Measurements from ENCODE around the gene PDLIM5.
"Not testable (repeated sequence)": the region's sequence is repeated elsewhere in the genome, so short reads cannot be mapped to it uniquely, and the experiment has no call there.

Gene PDLIM5

GRCh38 chr4:94653095-94653649 is 201.4 kb downstream of the PDLIM5 start:
- in situ Hi-C loops (cut with HindIII; ENCODE audit: low pct_ligation_motif_present, low sequenced_read_pairs), result no loop called here
- no peak for DNase-seq
- TF ChIP-seq CTCF (IDR thresholded peaks at IDR 0.05; ENCODE audit: low read depth, low read length, missing control alignments), result no peak
- H3K27ac ChIP-seq, result no peak overlapping the region
- H3K4me3 ChIP-seq (ENCODE audit: low read depth, low read length), result no peak overlapping the region
- H3K36me3 ChIP-seq (replicated peaks), result peaks cover 31% of the 10 kb centered on the region
- H3K27me3 ChIP-seq (replicated peaks), result no peaks in the 10 kb centered on the region

GRCh38 chr4:94653984-94654609 is 202.4 kb downstream of the PDLIM5 start:
- no peak for DNase-seq
- in situ Hi-C loops (cut with HindIII; ENCODE audit: low pct_ligation_motif_present, low sequenced_read_pairs), result no loop called here
- H3K36me3 ChIP-seq (replicated peaks), result peaks cover 35% of the 10 kb centered on the region
- TF ChIP-seq CTCF (IDR thresholded peaks at IDR 0.05; ENCODE audit: low read depth, low read length, missing control alignments), result no peak
- H3K27ac ChIP-seq, result no peak overlapping the region
- H3K27me3 ChIP-seq (replicated peaks), result no peaks in the 10 kb centered on the region
- no peak overlapping the region for H3K4me3 ChIP-seq (ENCODE audit: low read depth, low read length)

GRCh38 chr4:94654714-94655113 is 203.0 kb downstream of the PDLIM5 start:
- Histone ChIP-seq H3K36me3 (replicated peaks) (peaks cover 41% of the 10 kb centered on the region), H3K27me3 (replicated peaks) (no peaks in the 10 kb centered on the region), H3K4me3 (ENCODE audit: low read depth, low read length) (no peak overlapping the region), H3K27ac (no peak overlapping the region)
- DNase-seq, result no peak
- no peak for TF ChIP-seq CTCF (IDR thresholded peaks at IDR 0.05; ENCODE audit: low read depth, low read length, missing control alignments)
- in situ Hi-C loops (cut with HindIII; ENCODE audit: low pct_ligation_motif_present, low sequenced_read_pairs), result no loop called here

GRCh38 chr4:94660614-94661013 is 208.9 kb downstream of the PDLIM5 start:
- H3K36me3 ChIP-seq (replicated peaks), result peaks cover 63% of the 10 kb centered on the region
- H3K4me3 ChIP-seq (ENCODE audit: low read depth, low read length), result no peak overlapping the region
- in situ Hi-C loops (cut with HindIII; ENCODE audit: low pct_ligation_motif_present, low sequenced_read_pairs), result no loop called here
- no peak overlapping the region for H3K27ac ChIP-seq
- no peak for DNase-seq
- no peaks in the 10 kb centered on the region for H3K27me3 ChIP-seq (replicated peaks)
- TF ChIP-seq CTCF (IDR thresholded peaks at IDR 0.05; ENCODE audit: low read depth, low read length, missing control alignments), result no peak

- DNase-seq; H3K4me3 ChIP-seq (ENCODE audit: low read depth, low read length); in situ Hi-C loops (cut with HindIII; ENCODE audit: low pct_ligation_motif_present, low sequenced_read_pairs); H3K27me3 ChIP-seq (replicated peaks); H3K27ac ChIP-seq: not testable (repeated sequence)
- peaks cover 36% of the 10 kb centered on the region for H3K36me3 ChIP-seq (replicated peaks)
Measured at GRCh38 chr4:94665021-94665420, 213.3 kb downstream of the PDLIM5 start.

- no peak overlapping the region for H3K4me3 ChIP-seq (ENCODE audit: low read depth, low read length)
- no peak overlapping the region for H3K27ac ChIP-seq
- H3K36me3 ChIP-seq (replicated peaks), result peaks cover 31% of the 10 kb centered on the region
- in situ Hi-C loops (cut with HindIII; ENCODE audit: low pct_ligation_motif_present, low sequenced_read_pairs), result no loop called here
- no peak for DNase-seq
- no peak for TF ChIP-seq CTCF (IDR thresholded peaks at IDR 0.05; ENCODE audit: low read depth, low read length, missing control alignments)
- H3K27me3 ChIP-seq (replicated peaks), result no peaks in the 10 kb centered on the region
Measured at GRCh38 chr4:94665500-94666404, 214.0 kb downstream of the PDLIM5 start.
